H9 (cell line): ENCODE data around the gene LNPK. TPM values are rescaled to one million over a fixed set of nuclear protein-coding genes. Genes with fewer than 3 reads are reported as not detected.

Experiments used
- DNase-seq: peaks from one replicate; pipeline ENCODE4 v3.0.0-alpha.2; 2017
- H2AFZ ChIP-seq: one replicate; pipeline ENCODE4 v1.6.1; 2013; ENCODE audit warnings: mild to moderate bottlenecking, low read length, control low read depth, moderate library complexity
- H2AK5ac ChIP-seq: 2 replicates; pipeline ENCODE4 v1.6.1; 2013; ENCODE audit warnings: low read length, control low read depth, mixed read lengths; ENCODE audit not compliant: insufficient read length
- H2BK120ac ChIP-seq: one replicate; pipeline ENCODE4 v1.6.1; 2013; ENCODE audit warnings: low read depth, mild to moderate bottlenecking, low read length, control low read depth, inconsistent platforms; ENCODE audit not compliant: poor library complexity, severe bottlenecking
- H2BK12ac ChIP-seq: 2 replicates; pipeline ENCODE4 v1.6.1; 2013; ENCODE audit warnings: low read length, control low read depth, mixed read lengths, low read depth; ENCODE audit not compliant: insufficient read length
- H2BK15ac ChIP-seq: 2 replicates; pipeline ENCODE4 v1.6.1; 2013; ENCODE audit warnings: low read depth, low read length, control low read depth
- H2BK20ac ChIP-seq: one replicate; pipeline ENCODE4 v1.6.1; 2013; ENCODE audit warnings: low read depth, mild to moderate bottlenecking, low read length, control low read depth, inconsistent platforms; ENCODE audit not compliant: poor library complexity, severe bottlenecking
- H2BK5ac ChIP-seq: 2 replicates; pipeline ENCODE4 v1.6.1; 2013; ENCODE audit warnings: low read length, control low read depth, mixed read lengths; ENCODE audit not compliant: insufficient read length
- H3K14ac ChIP-seq: 2 replicates; pipeline ENCODE4 v1.6.1; 2013; ENCODE audit warnings: low read length, control low read depth; ENCODE audit not compliant: insufficient read depth
- H3K18ac ChIP-seq: 2 replicates; pipeline ENCODE4 v1.6.1; 2013; ENCODE audit warnings: low read depth, mild to moderate bottlenecking, mixed read lengths, low read length, control low read depth; ENCODE audit not compliant: insufficient read length
- H3K23ac ChIP-seq: 2 replicates; pipeline ENCODE4 v1.6.1; 2013; ENCODE audit warnings: low read length, control low read depth, mixed read lengths, low read depth; ENCODE audit not compliant: insufficient read length
- H3K23me2 ChIP-seq: 2 replicates; pipeline ENCODE4 v1.6.1; 2013; ENCODE audit warnings: low read depth, mild to moderate bottlenecking, mixed read lengths, low read length, control low read depth; ENCODE audit not compliant: insufficient read length, poor library complexity, severe bottlenecking
- H3K27ac ChIP-seq: 2 replicates; pipeline ENCODE4 v1.5.1; 2013; ENCODE audit warnings: low read length, control low read depth, mixed read lengths, low read depth; ENCODE audit not compliant: insufficient read length
- H3K27me3 ChIP-seq: 2 replicates; pipeline ENCODE4 v1.6.1; 2013; ENCODE audit warnings: low read length, control low read depth, inconsistent platforms; ENCODE audit not compliant: insufficient read depth
- H3K4ac ChIP-seq: 2 replicates; pipeline ENCODE4 v1.6.1; 2013; ENCODE audit warnings: low read depth, mild to moderate bottlenecking, control low read depth, inconsistent platforms, low read length, moderate library complexity
- H3K4me1 ChIP-seq: 2 replicates; pipeline ENCODE4 v1.6.1; 2013; ENCODE audit warnings: low read length, control low read depth, inconsistent platforms; ENCODE audit not compliant: insufficient read depth
- H3K4me2 ChIP-seq: 2 replicates; pipeline ENCODE4 v1.6.1; 2013; ENCODE audit warnings: low read length, control low read depth, mixed read lengths; ENCODE audit not compliant: insufficient read length, insufficient read depth
- H3K56ac ChIP-seq: 2 replicates; pipeline ENCODE4 v1.6.1; 2013; ENCODE audit warnings: low read depth, mild to moderate bottlenecking, mixed read lengths, low read length, control low read depth; ENCODE audit not compliant: insufficient read length
- H3K79me1 ChIP-seq: 2 replicates; pipeline ENCODE4 v1.6.1; 2013; ENCODE audit warnings: low read depth, mild to moderate bottlenecking, moderate library complexity, low read length, control low read depth, inconsistent platforms; ENCODE audit not compliant: insufficient read depth, poor library complexity, severe bottlenecking
- H3K79me2 ChIP-seq: 2 replicates; pipeline ENCODE4 v1.6.1; 2013; ENCODE audit warnings: low read length, control low read depth, inconsistent platforms; ENCODE audit not compliant: insufficient read depth
- H3K9ac ChIP-seq: 2 replicates; pipeline ENCODE4 v1.6.1; 2013; ENCODE audit warnings: low read length, control low read depth, mixed read lengths; ENCODE audit not compliant: insufficient read length; ENCODE audit errors: extremely low read depth
- H3K9me3 ChIP-seq: one replicate; pipeline ENCODE4 v1.6.1; 2013; ENCODE audit warnings: low read depth, low read length, inconsistent platforms; ENCODE audit not compliant: control insufficient read depth
- H3T11ph ChIP-seq: one replicate; pipeline ENCODE4 v1.6.1; 2013; ENCODE audit warnings: mild to moderate bottlenecking, low read length, control low read depth, inconsistent platforms
- H4K20me1 ChIP-seq: one replicate; pipeline ENCODE4 v1.6.1; 2013; ENCODE audit not compliant: control insufficient read depth, insufficient read length, insufficient read depth
- H4K5ac ChIP-seq: 2 replicates; pipeline ENCODE4 v1.6.1; 2013; ENCODE audit warnings: low read depth, mild to moderate bottlenecking, mixed read lengths, low read length, control low read depth; ENCODE audit not compliant: insufficient read length
- H4K8ac ChIP-seq: replicated peaks from 2 replicates; pipeline ENCODE4 v1.6.1; 2013; ENCODE audit warnings: low read length, control low read depth, mixed read lengths, low read depth; ENCODE audit not compliant: insufficient read length
- H4K91ac ChIP-seq: 2 replicates; pipeline ENCODE4 v1.6.1; 2013; ENCODE audit warnings: low read depth, mild to moderate bottlenecking, moderate library complexity, mixed read lengths, low read length, control low read depth; ENCODE audit not compliant: insufficient read length
- H3K27ac Mint-ChIP-seq, 3 experiments: 2 replicates in 2 of 3; 3 replicates in 1 of 3; pipeline ENCODE4 v1.8.0; 2020 to 2021; ENCODE audit warnings: mixed read lengths in 3 of 3, mild to moderate bottlenecking in 1 of 3, moderate library complexity in 1 of 3
- H3K27me3 Mint-ChIP-seq: 2 replicates; pipeline ENCODE4 v1.8.0; 2021; ENCODE audit warnings: low read depth, mild to moderate bottlenecking, moderate library complexity, mixed read lengths
- H3K36me3 Mint-ChIP-seq, 3 experiments: 2 replicates in 2 of 3; 3 replicates in 1 of 3; pipeline ENCODE4 v1.8.0; 2020 to 2021; ENCODE audit warnings: low read depth in 3 of 3, mixed read lengths in 3 of 3; ENCODE audit not compliant: insufficient read depth in 1 of 3
- H3K4me1 Mint-ChIP-seq, 2 experiments: 2 replicates each; pipeline ENCODE4 v1.8.0; 2020; ENCODE audit warnings: mixed read lengths in 2 of 2
- H3K4me3 Mint-ChIP-seq, 2 experiments: 2 replicates in 1 of 2; 3 replicates in 1 of 2; pipeline ENCODE4 v1.8.0; 2020 to 2021; ENCODE audit warnings: mild to moderate bottlenecking in 2 of 2, mixed read lengths in 2 of 2, moderate library complexity in 1 of 2
- H3K9me3 Mint-ChIP-seq, 2 experiments: 2 replicates in 1 of 2; 3 replicates in 1 of 2; pipeline ENCODE4 v1.8.0; 2020; ENCODE audit warnings: mild to moderate bottlenecking in 2 of 2, mixed read lengths in 2 of 2, moderate library complexity in 1 of 2
- WGBS: extraction: QIAGEN DNeasy Blood & Tissue Kit; methylation state at CpG from one replicate; pipeline ENCODE4 v1.1.7; 2013; ENCODE audit warnings: missing lambda C conversion rate, low lambda C conversion rate, mixed read lengths; ENCODE audit not compliant: insufficient read length; ENCODE audit errors: extremely low coverage; 5-methylcytosine and 5-hydroxymethylcytosine counted together
- total RNA-seq: library from RNA; stranded (reverse); gene quantifications from 2 replicates; pipeline ENCODE4 v1.2.1, GENCODE V29; 2021
- TF ChIP-seq, protein P1 (sequence below): fragments of 200-600 bp; sonication (generic); conservative IDR thresholded peaks from 3 replicates; pipeline ENCODE4 v1.8.0; 2021; ENCODE audit warnings: antibody characterized with exemption, mild to moderate bottlenecking

Gene LNPK
- total RNA-seq, 1 experiment from 2014 or later, result 8.5 TPM

- H2BK15ac ChIP-seq, result no peak overlapping the region
- no peaks in the 10 kb centered on the region for H3K36me3 Mint-ChIP-seq
- H3K23ac ChIP-seq, result no peak overlapping the region
- no peaks in the 10 kb centered on the region for H3K79me1 ChIP-seq
- H3K23me2 ChIP-seq, result no peaks in the 10 kb centered on the region
- no peaks in the 10 kb centered on the region for H4K20me1 ChIP-seq
- H2BK20ac ChIP-seq, result no peak overlapping the region
- H3K4me1 ChIP-seq, result no peaks in the 10 kb centered on the region
- peaks cover 0 to 3% of the 10 kb centered on the region in 2 experiments; a peak in 2 of 5 replicates for H3K9me3 Mint-ChIP-seq
- no peaks in the 10 kb centered on the region for H3K27me3 ChIP-seq
- H2BK12ac ChIP-seq, result no peak overlapping the region
- no peak overlapping the region for H3T11ph ChIP-seq
- H3K56ac ChIP-seq, result no peak overlapping the region
- no peak overlapping the region for H2BK5ac ChIP-seq
- no peak overlapping the region for H3K18ac ChIP-seq
- no peak overlapping the region for H3K14ac ChIP-seq
- H4K5ac ChIP-seq, result no peak overlapping the region
- no peaks in the 10 kb centered on the region for H3K4me1 Mint-ChIP-seq
- no peak overlapping the region for H2AK5ac ChIP-seq
- no peak overlapping the region for H4K8ac ChIP-seq
- H2AFZ ChIP-seq, result no peak overlapping the region
- H3K4me3 Mint-ChIP-seq, result no peak overlapping the region
- no peak overlapping the region for H3K27ac Mint-ChIP-seq
- H3K27ac ChIP-seq, result no peak overlapping the region
- no peak overlapping the region for H3K4ac ChIP-seq
- no peak overlapping the region for H4K91ac ChIP-seq
- no peak for DNase-seq
- H3K79me2 ChIP-seq, result no peaks in the 10 kb centered on the region
- no CpG with 5 or more reads among the region's 1 CpG for WGBS
- TF ChIP-seq, protein P1, sequence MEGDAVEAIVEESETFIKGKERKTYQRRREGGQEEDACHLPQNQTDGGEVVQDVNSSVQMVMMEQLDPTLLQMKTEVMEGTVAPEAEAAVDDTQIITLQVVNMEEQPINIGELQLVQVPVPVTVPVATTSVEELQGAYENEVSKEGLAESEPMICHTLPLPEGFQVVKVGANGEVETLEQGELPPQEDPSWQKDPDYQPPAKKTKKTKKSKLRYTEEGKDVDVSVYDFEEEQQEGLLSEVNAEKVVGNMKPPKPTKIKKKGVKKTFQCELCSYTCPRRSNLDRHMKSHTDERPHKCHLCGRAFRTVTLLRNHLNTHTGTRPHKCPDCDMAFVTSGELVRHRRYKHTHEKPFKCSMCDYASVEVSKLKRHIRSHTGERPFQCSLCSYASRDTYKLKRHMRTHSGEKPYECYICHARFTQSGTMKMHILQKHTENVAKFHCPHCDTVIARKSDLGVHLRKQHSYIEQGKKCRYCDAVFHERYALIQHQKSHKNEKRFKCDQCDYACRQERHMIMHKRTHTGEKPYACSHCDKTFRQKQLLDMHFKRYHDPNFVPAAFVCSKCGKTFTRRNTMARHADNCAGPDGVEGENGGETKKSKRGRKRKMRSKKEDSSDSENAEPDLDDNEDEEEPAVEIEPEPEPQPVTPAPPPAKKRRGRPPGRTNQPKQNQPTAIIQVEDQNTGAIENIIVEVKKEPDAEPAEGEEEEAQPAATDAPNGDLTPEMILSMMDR, result no peak
- H2BK120ac ChIP-seq, result no peak overlapping the region
- no peaks in the 10 kb centered on the region for H3K9me3 ChIP-seq
- no peak overlapping the region for H3K4me2 ChIP-seq
- no peak overlapping the region for H3K9ac ChIP-seq
- H3K27me3 Mint-ChIP-seq, result peaks cover 11% of the 10 kb centered on the region; the same call in 1 of the 2 replicates
Measured at GRCh38 chr2:176022048-176022447, 20.0 kb upstream of the LNPK start.
